DMS 273 (cell line): ENCODE measurements around the gene IPO13.

ENCODE experiments used
- DNase-seq: peaks from one replicate; lab custom pipeline; 2025; ENCODE audit not compliant: unreplicated experiment; lab: John Stamatoyannopoulos, UW

IPO13 gene, protein sequence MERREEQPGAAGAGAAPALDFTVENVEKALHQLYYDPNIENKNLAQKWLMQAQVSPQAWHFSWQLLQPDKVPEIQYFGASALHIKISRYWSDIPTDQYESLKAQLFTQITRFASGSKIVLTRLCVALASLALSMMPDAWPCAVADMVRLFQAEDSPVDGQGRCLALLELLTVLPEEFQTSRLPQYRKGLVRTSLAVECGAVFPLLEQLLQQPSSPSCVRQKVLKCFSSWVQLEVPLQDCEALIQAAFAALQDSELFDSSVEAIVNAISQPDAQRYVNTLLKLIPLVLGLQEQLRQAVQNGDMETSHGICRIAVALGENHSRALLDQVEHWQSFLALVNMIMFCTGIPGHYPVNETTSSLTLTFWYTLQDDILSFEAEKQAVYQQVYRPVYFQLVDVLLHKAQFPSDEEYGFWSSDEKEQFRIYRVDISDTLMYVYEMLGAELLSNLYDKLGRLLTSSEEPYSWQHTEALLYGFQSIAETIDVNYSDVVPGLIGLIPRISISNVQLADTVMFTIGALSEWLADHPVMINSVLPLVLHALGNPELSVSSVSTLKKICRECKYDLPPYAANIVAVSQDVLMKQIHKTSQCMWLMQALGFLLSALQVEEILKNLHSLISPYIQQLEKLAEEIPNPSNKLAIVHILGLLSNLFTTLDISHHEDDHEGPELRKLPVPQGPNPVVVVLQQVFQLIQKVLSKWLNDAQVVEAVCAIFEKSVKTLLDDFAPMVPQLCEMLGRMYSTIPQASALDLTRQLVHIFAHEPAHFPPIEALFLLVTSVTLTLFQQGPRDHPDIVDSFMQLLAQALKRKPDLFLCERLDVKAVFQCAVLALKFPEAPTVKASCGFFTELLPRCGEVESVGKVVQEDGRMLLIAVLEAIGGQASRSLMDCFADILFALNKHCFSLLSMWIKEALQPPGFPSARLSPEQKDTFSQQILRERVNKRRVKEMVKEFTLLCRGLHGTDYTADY

DNA sequence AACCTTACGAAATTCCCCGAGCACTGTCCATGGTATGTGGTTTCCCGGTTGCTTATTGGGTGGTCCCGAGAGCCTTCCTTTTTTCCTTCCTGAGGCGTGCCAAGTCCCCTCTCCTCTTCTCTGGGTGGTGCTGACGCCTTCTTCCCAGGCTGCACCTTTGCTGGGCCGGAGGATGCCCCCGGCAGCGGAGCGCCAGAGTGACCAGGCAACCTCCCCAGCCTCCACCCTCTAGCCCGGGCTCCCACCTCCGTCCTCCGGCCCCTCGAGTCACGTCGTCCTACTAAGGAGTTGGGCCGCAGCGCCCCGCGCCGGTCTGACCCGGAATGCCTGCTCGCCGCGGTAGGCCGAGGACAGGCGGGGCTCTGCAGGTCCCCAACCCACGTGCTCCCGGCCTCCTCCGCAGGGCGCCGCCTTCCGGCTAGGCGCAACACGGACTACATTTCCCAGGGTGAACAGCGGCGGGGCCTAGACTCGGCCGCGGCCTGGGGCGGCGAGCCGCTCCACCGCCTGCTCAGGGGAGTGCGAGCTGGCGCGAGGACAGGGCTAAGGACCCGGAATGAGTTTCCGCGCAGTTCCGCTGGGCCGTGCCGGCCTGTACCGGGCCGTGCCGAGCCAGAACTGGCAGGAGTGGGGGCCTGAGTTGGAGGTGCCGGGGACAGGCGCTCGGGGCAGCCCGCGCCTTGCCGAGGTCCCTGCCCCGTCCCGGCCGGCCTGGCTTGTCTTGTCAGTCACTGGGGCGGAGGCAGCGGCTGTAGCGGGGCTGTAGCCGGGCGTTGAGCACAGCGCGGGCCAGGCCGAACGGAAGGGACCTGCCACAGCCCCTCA, at the start of gene IPO13:
TSS of gene IPO13 (plus strand) at position 715 of the 825 bp plus-strand sequence. CDS start 651 bp downstream, outside the sequence.
- peak; percentile 99 for DNase-seq

DNA sequence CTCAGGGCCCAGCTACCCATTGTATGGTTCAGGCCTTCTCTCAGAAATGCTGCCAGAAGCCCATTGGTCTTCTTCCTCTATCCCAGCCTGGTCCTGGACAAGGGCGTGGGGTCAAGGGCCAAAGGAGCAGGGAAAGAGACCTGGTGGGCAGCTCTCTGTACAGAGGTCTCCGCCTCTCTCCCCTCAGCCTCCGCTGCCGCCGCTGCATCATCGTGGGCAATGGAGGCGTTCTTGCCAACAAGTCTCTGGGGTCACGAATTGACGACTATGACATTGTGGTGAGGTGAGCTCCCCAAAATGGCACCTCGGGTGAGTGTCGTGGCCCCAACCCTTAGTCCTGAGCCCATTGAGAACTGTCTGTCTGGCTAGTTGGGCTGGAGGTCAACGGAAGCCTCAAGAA, 47.8 kb upstream of the IPO13 start:
- DNase-seq = no peak

DNA sequence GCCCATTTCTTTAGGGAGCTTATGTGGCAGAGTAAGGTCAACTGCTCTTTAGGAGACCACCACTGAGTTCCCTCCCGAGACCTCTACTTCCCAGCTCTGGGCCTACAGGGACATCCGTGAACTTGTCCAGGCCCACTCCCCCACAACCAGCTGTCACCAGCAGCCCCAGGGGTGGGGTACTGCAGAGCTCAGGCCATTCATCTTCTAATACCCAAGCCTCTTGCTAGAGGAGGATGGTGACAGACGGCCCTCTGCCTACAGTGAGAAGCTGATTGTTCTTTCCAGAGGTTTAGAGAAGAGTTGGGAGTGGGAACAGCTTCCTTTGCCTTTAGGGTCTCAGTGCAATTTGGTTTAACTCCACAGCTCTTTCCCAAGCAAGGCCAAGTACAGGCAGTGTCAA, 46.4 kb upstream of the IPO13 start:
- no peak for DNase-seq

- no peak for DNase-seq
Observed at GRCh38 chr1:43901196-43901961, 45.4 kb upstream of the IPO13 start.

DNA sequence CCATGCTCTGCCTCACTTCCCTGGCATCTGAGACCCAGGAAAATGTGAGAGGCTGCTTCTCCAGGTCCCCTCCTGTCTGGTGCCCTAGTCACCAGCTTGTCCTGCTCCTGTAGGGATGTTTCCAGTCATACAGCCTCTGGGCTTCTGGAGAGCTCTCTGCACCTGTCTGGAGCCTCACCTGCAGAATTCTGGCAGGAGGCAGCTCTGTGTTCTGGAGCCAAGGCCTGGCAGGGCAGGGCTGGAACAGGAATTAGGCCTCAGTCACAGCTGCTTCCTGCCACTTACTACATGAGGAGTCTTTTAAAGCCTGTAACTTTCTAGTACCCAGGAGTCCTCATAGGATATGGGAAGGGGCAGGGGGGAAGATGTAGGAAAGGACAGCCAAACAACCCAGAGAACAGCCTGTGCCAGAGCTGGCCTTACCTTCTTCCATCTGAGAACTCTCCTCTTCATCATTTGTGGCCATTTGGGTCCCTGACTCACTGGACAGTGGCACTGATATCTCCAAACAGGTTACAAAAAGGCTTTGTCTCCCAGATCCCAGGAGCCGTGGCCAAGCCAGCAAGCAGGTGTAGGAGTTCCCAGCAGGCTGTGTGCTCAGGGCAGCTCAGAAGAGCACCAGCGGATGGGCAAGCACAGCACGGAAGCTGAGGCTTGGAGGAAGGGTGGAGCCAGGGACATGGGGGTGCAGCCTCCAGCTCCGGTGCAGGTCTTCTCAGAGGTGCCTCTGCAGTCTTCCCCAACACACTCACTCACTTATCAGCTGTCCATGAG, 44.5 kb upstream of the IPO13 start:
- DNase-seq = no peak

- DNase-seq = no peak
Observed at GRCh38 chr1:43904660-43905551, 41.8 kb upstream of the IPO13 start.

DNA sequence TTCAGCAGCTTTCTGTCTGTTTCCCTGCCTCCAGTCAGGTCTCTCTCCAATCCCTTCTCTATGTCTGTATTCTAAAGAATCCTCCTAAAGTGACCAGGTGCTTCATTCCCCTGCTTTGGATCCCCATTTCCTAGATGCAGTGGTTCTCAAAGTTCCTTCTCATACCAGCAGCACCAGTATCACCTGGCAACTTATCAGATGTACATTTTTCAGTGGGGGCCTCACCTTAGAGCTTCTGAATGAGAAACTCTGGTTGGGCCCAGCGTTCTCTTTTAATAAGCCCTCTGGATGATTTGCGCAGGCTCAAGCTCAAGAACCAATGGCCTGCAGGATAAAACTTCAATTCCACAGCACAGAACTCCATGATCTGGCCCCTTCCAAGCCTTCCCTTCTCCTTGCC, 38.5 kb upstream of the IPO13 start:
- no peak for DNase-seq

DNA sequence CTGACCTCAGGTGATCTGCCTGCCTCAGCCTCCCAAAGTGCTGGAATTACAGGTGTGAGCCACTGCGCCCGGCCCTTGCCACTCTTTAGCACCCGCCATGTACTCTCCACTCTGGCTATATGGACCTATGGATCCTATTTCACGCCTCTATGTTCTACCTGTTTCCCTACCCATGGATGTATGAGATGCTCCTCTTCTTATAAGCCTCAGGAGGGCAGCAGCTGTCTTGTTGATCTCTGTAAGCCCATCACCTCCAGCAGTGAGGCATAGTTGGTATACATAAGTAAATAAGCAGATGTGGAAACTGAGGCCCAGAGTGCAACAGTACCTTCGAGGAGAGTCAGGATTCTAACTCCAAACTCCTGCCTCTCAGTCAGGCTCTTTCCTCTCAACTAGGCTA, 37.9 kb upstream of the IPO13 start:
- no peak for DNase-seq

- no peak for DNase-seq
Observed at GRCh38 chr1:43910343-43910742, 36.4 kb upstream of the IPO13 start.

- peak; percentile 33 for DNase-seq
Observed at GRCh38 chr1:43912607-43913006, 34.1 kb upstream of the IPO13 start.

GRCh38 chr1:43913051-43913501, 33.7 kb upstream of the IPO13 start:
- DNase-seq = no peak

DNA sequence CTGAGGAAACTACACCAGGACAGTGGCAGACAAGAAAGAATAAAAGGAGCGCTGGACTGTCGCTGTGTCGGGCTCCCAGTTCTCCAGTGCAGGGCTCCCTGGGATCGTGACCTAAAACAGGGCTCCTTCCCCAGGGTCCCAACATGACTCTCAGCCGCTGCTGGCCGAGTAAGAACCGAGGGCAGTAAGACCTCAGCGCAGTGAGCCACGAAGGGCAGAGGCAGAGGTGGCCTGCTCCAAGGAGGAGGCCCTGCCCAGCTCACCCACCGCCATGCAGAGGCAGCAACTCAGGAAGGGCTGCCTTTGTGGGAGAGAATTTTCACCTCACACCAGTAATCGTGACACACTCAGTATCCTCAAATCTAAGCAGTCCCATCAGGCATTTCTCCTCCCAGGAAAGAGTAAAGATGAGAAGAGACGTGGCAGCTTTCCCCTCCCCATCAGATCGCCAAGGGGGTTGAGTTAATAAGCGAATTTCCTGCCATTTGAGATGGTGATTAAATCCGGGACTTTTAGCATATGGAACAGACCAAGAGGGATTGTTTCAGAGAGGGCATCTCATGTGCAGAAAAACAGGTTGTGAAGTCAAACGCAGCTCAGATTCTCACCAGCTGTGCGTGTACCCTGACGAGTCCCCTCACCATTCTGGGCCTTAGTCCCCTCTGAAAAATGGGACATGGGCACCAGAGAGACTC, 32.9 kb upstream of the IPO13 start:
- DNase-seq = no peak

DNA sequence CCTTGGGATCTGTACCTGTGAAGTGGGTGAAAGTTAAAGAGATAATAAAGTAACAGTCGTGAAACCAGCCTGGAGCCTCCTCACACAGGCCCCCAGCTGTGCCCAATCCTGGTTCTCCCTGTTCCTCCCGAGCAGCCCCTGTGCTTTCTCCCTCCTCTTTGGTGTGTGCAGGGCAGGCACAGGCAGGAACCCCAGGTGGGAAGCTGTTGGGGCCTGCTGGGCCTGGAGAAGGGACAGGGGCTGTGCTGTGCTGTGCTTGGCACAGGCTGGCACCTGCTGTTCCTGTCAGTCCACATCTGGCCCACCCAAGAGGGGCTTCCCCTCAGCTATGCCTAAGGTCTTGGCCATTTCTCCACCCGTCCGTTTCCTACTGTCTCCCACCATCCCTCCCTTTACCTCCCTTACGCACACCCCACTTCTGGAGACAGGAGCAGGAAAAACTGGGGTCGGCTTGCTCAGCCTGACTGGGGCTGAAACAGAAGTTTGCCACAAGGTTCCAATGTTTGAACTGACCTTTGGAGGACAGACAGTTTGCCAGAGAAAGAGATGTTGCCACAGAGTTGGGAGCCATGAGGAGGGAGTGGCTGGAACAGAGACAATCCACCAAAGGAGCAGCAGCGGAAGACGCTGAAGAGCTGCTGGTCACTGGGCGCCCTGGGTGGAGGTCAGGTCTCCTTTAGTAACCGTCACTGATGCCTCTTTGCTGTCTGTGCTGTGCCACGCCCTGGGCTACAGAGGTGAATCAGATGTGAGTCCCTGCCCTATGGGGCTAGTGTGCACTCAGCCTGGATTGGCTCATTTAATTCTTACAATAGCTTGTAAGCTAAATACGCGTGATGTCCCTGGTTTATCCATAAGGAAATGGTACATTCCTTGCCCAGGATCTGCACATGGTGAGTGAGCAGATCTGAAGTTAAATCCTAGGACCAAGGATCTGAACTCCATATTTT, 31.9 kb upstream of the IPO13 start:
- DNase-seq = no peak

DNA sequence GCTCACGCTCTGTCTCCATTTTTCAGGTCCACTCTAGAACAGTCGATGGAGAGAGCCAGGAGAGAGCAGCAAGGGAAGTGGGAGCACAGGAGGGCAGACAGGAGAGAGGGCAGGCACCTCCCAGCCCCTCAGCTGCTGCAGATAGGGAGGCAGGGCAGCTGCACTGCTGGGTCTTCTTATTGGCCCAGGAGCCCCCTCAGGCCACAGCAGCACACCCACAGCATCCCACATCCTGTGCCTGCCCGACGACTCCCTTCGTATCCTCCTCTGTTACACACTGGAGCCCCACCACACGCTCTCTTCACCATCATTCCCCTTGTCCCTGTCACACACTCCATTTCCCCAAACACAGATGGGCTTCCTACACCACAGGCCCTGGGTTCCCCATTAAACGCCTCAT, 26.8 kb upstream of the IPO13 start:
- DNase-seq = no peak

DNA sequence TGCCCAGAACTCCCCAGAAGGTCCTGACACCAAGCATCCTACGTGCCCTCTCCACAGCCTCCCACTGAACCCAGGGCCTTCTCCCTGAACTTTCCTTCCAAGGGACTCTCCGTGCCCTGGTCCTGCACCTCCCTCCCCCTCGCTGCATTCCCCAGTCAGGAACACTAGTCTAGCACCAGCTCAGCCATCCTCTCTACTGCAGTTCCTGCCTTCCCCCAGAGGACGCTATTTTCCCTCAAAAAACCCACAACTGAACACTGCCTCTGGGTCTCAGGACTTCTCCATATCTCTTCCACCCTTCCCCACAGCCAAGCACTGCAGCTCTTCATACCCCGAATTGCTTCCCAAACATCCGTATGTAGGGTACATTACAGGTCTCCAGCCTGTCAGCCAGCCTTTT, 25.7 kb upstream of the IPO13 start:
- no peak for DNase-seq

- no peak for DNase-seq
Observed at GRCh38 chr1:43924516-43924915, 22.2 kb upstream of the IPO13 start.

DNA sequence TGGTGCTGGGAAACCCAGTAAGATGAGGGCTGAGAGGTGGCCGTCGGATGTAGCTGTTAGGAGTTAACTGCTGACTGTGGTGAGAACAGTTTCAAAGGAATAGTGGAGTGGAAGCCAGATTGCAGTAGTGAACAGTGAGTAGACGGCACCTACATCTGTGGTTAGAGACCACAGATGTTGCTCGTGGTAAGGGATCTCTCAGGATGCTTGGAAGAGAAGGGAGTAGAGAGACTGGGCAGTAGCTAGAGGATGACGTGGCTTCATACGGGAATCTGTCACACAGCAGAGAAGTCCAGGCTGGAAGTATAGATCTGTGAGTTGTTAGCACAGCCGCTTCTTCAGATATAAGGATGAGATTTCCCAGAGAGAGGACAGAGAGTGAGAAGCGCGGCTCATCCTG, 20.9 kb upstream of the IPO13 start:
- DNase-seq = no peak
